Neural cell (in vitro differentiated cells): ENCODE results near the gene ENO2.

ENCODE experiments used
- TF ChIP-seq, protein P1 (sequence below): IDR thresholded peaks from 2 replicates; pipeline ENCODE4 v1.6.1; 2012; ENCODE audit warnings: borderline replicate concordance
- TF ChIP-seq, protein P2 (sequence below): fragments of 450-650 bp; IDR thresholded peaks from 2 replicates; pipeline ENCODE4 v1.5.1; 2014; ENCODE audit warnings: antibody characterized with exemption, mild to moderate bottlenecking, moderate library complexity; ENCODE audit not compliant: poor library complexity, severe bottlenecking

GRCh38 chr12:6963016-6963731 is 48.8 kb downstream of the ENO2 start:
- TF ChIP-seq, protein P1, sequence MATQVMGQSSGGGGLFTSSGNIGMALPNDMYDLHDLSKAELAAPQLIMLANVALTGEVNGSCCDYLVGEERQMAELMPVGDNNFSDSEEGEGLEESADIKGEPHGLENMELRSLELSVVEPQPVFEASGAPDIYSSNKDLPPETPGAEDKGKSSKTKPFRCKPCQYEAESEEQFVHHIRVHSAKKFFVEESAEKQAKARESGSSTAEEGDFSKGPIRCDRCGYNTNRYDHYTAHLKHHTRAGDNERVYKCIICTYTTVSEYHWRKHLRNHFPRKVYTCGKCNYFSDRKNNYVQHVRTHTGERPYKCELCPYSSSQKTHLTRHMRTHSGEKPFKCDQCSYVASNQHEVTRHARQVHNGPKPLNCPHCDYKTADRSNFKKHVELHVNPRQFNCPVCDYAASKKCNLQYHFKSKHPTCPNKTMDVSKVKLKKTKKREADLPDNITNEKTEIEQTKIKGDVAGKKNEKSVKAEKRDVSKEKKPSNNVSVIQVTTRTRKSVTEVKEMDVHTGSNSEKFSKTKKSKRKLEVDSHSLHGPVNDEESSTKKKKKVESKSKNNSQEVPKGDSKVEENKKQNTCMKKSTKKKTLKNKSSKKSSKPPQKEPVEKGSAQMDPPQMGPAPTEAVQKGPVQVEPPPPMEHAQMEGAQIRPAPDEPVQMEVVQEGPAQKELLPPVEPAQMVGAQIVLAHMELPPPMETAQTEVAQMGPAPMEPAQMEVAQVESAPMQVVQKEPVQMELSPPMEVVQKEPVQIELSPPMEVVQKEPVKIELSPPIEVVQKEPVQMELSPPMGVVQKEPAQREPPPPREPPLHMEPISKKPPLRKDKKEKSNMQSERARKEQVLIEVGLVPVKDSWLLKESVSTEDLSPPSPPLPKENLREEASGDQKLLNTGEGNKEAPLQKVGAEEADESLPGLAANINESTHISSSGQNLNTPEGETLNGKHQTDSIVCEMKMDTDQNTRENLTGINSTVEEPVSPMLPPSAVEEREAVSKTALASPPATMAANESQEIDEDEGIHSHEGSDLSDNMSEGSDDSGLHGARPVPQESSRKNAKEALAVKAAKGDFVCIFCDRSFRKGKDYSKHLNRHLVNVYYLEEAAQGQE: no peak
- TF ChIP-seq, protein P2, sequence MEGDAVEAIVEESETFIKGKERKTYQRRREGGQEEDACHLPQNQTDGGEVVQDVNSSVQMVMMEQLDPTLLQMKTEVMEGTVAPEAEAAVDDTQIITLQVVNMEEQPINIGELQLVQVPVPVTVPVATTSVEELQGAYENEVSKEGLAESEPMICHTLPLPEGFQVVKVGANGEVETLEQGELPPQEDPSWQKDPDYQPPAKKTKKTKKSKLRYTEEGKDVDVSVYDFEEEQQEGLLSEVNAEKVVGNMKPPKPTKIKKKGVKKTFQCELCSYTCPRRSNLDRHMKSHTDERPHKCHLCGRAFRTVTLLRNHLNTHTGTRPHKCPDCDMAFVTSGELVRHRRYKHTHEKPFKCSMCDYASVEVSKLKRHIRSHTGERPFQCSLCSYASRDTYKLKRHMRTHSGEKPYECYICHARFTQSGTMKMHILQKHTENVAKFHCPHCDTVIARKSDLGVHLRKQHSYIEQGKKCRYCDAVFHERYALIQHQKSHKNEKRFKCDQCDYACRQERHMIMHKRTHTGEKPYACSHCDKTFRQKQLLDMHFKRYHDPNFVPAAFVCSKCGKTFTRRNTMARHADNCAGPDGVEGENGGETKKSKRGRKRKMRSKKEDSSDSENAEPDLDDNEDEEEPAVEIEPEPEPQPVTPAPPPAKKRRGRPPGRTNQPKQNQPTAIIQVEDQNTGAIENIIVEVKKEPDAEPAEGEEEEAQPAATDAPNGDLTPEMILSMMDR: no peak
